GM12801 (cell line): ENCODE results near the gene MYEF2.

Experiments
- TF ChIP-seq, protein P1 (sequence below): IDR thresholded peaks from one replicate; pipeline ENCODE4 v1.5.1; 2011; ENCODE audit warnings: control low read depth; ENCODE audit not compliant: insufficient read length; ENCODE audit errors: extremely low read depth

The MYEF2 gene

DNA sequence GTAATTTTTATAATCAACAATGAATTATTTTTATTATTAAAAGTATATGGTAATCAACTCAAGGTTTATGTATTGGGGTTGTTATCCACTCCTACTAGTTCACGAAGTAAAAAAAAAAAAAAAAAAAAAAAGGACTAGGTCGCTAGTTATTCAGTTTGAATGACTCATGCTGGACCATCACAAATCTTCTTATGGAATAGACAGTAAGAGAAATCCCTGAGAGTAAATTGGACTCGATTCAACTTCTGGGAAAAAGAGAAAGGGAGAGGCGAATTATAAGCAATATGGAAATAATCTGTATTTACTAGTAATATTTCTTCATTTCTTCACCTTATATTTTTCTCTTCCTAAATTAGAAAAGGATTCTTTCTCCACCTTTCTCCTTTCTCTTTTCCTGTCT lies 2.0 kb downstream of the MYEF2 start:
- TF ChIP-seq, protein P1, sequence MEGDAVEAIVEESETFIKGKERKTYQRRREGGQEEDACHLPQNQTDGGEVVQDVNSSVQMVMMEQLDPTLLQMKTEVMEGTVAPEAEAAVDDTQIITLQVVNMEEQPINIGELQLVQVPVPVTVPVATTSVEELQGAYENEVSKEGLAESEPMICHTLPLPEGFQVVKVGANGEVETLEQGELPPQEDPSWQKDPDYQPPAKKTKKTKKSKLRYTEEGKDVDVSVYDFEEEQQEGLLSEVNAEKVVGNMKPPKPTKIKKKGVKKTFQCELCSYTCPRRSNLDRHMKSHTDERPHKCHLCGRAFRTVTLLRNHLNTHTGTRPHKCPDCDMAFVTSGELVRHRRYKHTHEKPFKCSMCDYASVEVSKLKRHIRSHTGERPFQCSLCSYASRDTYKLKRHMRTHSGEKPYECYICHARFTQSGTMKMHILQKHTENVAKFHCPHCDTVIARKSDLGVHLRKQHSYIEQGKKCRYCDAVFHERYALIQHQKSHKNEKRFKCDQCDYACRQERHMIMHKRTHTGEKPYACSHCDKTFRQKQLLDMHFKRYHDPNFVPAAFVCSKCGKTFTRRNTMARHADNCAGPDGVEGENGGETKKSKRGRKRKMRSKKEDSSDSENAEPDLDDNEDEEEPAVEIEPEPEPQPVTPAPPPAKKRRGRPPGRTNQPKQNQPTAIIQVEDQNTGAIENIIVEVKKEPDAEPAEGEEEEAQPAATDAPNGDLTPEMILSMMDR = no peak

DNA sequence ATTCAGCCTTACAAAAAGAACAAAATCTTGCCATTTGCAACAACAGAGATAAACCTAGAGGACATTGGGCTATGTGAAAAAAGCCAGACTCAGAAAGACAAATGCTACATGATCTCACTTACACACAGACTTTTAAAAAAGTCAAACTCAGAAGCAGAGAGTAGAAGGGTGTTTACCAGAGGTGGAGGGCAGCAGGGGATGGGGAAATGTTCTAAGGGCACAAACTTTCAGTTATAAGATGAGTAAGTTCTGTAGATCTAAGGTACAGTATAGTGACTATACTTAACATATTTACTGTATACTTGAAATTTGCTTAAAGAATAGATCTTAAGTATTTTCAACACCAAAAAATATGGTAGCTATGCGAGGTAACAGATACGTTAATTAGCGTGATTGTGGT lies 3.0 kb downstream of the MYEF2 start:
- TF ChIP-seq, protein P1 = no peak

DNA sequence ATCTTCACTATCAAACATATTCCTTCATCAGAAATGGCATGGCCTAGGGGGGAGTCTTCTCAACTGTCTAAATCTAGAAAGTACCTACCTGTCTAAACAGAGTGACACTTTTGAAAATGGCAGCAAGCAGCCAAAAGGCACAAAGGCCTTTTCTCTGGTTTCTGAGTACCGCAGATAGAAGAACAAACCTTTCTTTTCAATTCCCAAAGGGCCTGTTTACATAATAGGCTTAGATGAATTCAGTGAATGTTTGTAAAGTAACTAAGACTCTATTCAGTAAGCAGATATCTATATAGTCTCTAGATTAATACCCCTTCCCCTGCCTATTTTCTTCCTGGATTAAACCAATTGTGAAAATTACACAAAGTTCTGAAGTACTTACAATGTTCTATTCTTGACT lies 7.1 kb downstream of the MYEF2 start:
- TF ChIP-seq, protein P1 = no peak

DNA sequence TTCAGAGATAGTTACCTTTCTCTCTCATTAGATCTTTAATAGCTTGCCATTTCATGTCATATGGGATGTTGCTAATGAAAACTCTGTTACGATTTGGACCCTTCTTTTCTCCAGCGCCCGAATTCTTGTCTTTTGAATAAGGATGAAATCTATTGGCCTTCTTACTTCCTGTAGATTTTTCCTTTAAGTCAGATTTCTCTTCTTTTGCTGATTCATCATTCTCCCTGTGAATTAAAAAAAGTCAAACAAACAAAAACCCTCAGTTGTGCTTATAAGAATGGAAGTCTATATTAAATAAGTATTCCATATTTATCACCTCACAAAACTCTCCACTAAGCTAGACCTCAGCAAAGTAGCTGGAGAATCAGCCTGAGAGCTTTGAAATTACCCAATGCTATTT lies 9.5 kb downstream of the MYEF2 start:
- TF ChIP-seq, protein P1 = no peak

DNA sequence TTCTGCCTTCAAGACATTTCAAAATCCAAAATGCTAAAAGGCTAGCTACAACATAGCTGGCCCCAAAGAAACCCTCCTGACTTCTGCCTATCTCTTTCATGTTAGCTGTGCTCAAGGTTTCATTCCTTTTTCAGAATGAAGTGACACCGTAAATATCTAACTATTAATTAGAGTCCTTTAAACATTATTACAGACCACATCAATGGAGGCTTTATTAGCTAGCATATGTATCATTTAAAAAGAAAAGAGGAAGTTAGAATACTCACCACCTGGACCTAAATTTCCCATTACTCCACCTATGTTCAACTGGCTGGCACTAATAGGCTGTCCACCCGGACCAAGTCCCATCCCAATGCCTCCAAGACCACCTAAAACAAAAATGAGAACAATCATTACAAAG lies 24.6 kb downstream of the MYEF2 start:
- TF ChIP-seq, protein P1 = no peak

DNA sequence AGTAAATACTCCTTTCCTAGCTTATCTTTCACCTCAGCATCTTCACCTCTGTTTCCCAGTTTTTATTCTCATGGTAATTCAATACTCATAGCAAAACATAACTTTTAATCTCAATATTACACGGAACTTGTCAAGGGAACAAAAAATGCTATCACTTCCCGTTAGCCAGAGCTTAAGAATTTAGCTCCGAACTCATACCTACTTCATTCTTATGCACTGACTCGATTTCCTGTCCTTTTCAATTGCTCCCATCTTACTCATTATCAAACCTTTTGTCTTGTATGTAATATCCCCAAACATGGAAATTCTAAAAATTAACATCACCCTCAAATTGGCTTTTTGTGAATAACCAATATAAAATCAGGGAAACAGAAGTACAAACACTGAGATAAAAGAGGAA lies 28.2 kb downstream of the MYEF2 start:
- TF ChIP-seq, protein P1 = no peak

DNA sequence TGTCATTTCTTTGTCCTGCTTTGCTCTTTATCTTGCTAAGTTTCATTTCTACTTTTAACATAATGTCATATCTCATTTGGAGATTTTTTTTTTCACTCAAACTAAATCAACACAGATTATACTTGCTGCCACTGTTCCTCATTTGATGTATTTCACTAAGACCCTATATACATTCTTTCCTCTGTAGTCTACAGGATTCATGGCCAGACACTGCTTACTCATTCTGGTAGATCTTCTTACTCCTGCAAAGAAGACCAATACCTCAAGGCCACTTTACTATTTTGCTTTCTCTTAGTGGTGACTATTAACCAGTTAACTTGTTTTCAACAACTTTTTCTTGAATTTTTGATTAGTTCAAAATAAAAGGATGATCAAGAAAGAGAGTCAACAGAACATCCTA lies 30.7 kb downstream of the MYEF2 start:
- TF ChIP-seq, protein P1 = no peak

DNA sequence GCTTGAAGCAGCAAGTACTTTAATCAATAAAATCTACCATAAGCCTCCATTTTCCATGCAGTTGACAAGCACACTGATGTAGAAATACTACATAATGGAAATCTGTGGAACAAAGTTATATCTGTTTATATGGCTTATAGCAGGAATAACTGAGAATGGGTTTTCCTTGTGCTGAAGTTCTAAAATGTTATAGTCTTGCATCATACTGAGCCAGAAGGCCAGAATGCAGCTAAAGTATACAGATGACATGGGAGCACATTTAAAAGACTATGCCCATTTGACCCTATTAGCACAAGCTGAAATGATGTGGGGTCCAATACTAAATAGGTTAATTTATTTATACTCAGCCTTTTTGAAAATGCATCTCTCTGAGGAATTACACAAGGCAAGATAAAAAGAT lies 32.2 kb downstream of the MYEF2 start:
- TF ChIP-seq, protein P1 = no peak
